ENCODE data around the gene CCDC142. TPM values are rescaled to one million over a fixed set of nuclear protein-coding genes. Genes with fewer than 3 reads are reported as not detected.

Gene CCDC142
- total and polyA plus RNA-seq, 2 of the 8 experiments (the other 6 are each of a cell fraction or from before 2014, with no cell fraction given): 6.0 to 10.7 TPM

- H2AFZ ChIP-seq (ENCODE audit: low read length): peak within 1 kb of the TSS; percentile 43; the same call in 1 of the 2 replicates
- H3K9me3 ChIP-seq (ENCODE audit: insufficient read depth in 2 of 2, low read depth in 1 of 2, low read length in 1 of 2): no peaks in the 10 kb centered on the region
- ChIA-PET POLR2A (ENCODE audit: partially characterized antibody) (interaction anchor here (0.6 to 10.5 kb wide), 27 partner anchors 9 to 377 kb away, joined by 3 to 89 read pairs (median 4); partner anchors contain the start of genes AUP1, C2orf81, CCDC142 and MRPL53), CTCF (ENCODE audit: partially characterized antibody) (interaction anchor here (0.8 to 10.5 kb wide), 8 partner anchors 14 to 190 kb away, joined by 3 to 86 read pairs (median 12); partner anchors contain the start of genes CCDC142, MRPL53 and TTC31)
- peaks cover 0 to 12% (median 2%) of the 10 kb centered on the region in 4 experiments; a peak in 4 of 8 replicates for H3K36me3 ChIP-seq (ENCODE audit: control insufficient read depth in 2 of 4, insufficient read depth in 4 of 4, low read length in 3 of 4)
- peak within 1 kb of the TSS; percentile 95 for H3K27ac ChIP-seq (ENCODE audit: low read depth, low read length)
- peak within 1 kb of the TSS; percentile 70 for H3K56ac ChIP-seq (replicated peaks; ENCODE audit: insufficient read length, low read depth, low read length)
- peak within 1 kb of the TSS; percentile 85 for H2BK120ac ChIP-seq (replicated peaks; ENCODE audit: low read depth, low read length)
- H3K4ac ChIP-seq (replicated peaks; ENCODE audit: insufficient read length, low read depth, low read length): peak within 1 kb of the TSS; percentile 94
- H3K4me3 ChIP-seq (ENCODE audit: extremely low read depth in 1 of 4, insufficient read depth in 2 of 4, low read depth in 3 of 4, low read length in 4 of 4): peak within 1 kb of the TSS; percentile 83 to 99 (median 98)
- no peaks in the 10 kb centered on the region for H4K20me1 ChIP-seq (replicated peaks in 1 of 2; ENCODE audit: control insufficient read depth in 1 of 2, insufficient read depth in 2 of 2, low read length in 2 of 2)
- peak within 1 kb of the TSS; percentile 91 to 93 for H3K4me2 ChIP-seq (ENCODE audit: insufficient read depth in 1 of 2, low read depth in 2 of 2, low read length in 2 of 2)
- H2BK20ac ChIP-seq (ENCODE audit: low read length): no peak within 1 kb of the TSS
- peak within 1 kb of the TSS; percentile 82; the same call in 1 of the 2 replicates for H2BK12ac ChIP-seq (ENCODE audit: low read depth, low read length)
- H4K8ac ChIP-seq (ENCODE audit: extremely low read depth, insufficient read depth, low read length): peak within 1 kb of the TSS; percentile 96
- H2AK5ac ChIP-seq (ENCODE audit: low read depth, low read length): 0 out of 2 replicates have a peak within 1 kb of the TSS, but pooled peaks have one; percentile 13
- DNase-seq (ENCODE audit: low read depth in 1 of 2, low spot score in 2 of 2) (peak; percentile 98 to 100), FAIRE-seq (peak; percentile 89)
- H4K5ac ChIP-seq (ENCODE audit: insufficient read length, low read depth, low read length): peak within 1 kb of the TSS; percentile 81
- peaks cover 0 to 10% (median 2%) of the 10 kb centered on the region in 4 experiments; a peak in 5 of 7 replicates for H3K4me1 ChIP-seq (replicated peaks in 1 of 4; ENCODE audit: control insufficient read depth in 3 of 4, insufficient read depth in 4 of 4, low read length in 3 of 4)
- H2BK15ac ChIP-seq (ENCODE audit: low read length): peak within 1 kb of the TSS; percentile 37; the same call in 1 of the 2 replicates
- H4K91ac ChIP-seq (replicated peaks; ENCODE audit: insufficient read length, low read length): peak within 1 kb of the TSS; percentile 93
- WGBS, 2 experiments (ENCODE audit: extremely low coverage in 1 of 2, insufficient coverage in 1 of 2, insufficient read length in 1 of 2, insufficient replicate concordance in 2 of 2, low coverage in 1 of 2, low lambda C conversion rate in 2 of 2, missing lambda C conversion rate in 1 of 2): 1% methylated on average over 25 of the region's 38 CpGs; no CpG with 5 or more reads in 1 of the 2 experiments
- H3K23ac ChIP-seq (ENCODE audit: insufficient read length): no peak within 1 kb of the TSS
- no peak within 1 kb of the TSS for H3K14ac ChIP-seq (ENCODE audit: insufficient read length)
- H3K18ac ChIP-seq (ENCODE audit: extremely low read depth, low read length): peak within 1 kb of the TSS; percentile 96; the same call in 1 of the 2 replicates
- H3K27me3 ChIP-seq (replicated peaks in 1 of 4; ENCODE audit: control insufficient read depth in 3 of 4, extremely low read depth in 1 of 4, insufficient read depth in 3 of 4, low read length in 3 of 4): no peaks in the 10 kb centered on the region
- peak within 1 kb of the TSS; percentile 90 to 98 (median 94) for H3K9ac ChIP-seq (replicated peaks in 1 of 4; ENCODE audit: extremely low read depth in 1 of 4, low read depth in 3 of 4, low read length in 3 of 4)
- peaks cover 0 to 9% of the 10 kb centered on the region in 2 experiments; a peak in 1 of 4 replicates for H3K79me2 ChIP-seq (ENCODE audit: control insufficient read depth in 1 of 2, insufficient read depth in 2 of 2, low read length in 2 of 2)
- peaks cover 16% of the 10 kb centered on the region; the same call in 1 of the 2 replicates for H3K23me2 ChIP-seq (ENCODE audit: low read depth, low read length)
- peak within 1 kb of the TSS; percentile 94 for H2BK5ac ChIP-seq (ENCODE audit: low read depth, low read length)
- no peaks in the 10 kb centered on the region; the same call in 1 of the 2 replicates for H3K79me1 ChIP-seq (ENCODE audit: low read depth, low read length)
- TF ChIP-seq EP300 (IDR thresholded peaks at IDR 0.05; ENCODE audit: borderline replicate concordance in 1 of 2, low read depth in 2 of 2, low read length in 2 of 2) (no peak), SP4 (IDR thresholded peaks at IDR 0.05; ENCODE audit: low read length) (no peak), ATF2 (IDR thresholded peaks at IDR 0.05; ENCODE audit: low read length) (no peak)
These were observed 24.5 kb downstream of the CCDC142 start, which contains the start of gene WBP1 for GRCh38 chr2:74458132-74458937. Gene WBP1, plus strand, starts transcription at chr2:74458438. Its CDS starts 165 bp downstream, at chr2:74458603.

Data from H1 (cell line).